Mucosa of rectum (tissue), 2 donors: ENCODE measurements around the gene CCDC57.

Experiments used
- H3K27ac ChIP-seq, 2 donors: one replicate each; pipeline ENCODE4 v1.7.0; 2013; ENCODE audit warnings: inconsistent platforms in 2 of 2, low read depth in 2 of 2, low read length in 2 of 2
- H3K27me3 ChIP-seq, 2 donors: one replicate each; pipeline ENCODE4 v1.7.0; 2013; ENCODE audit warnings: low read length in 2 of 2; ENCODE audit not compliant: control insufficient read depth in 2 of 2, insufficient read depth in 2 of 2
- H3K36me3 ChIP-seq, 2 donors: one replicate each; pipeline ENCODE4 v1.7.0; 2013; ENCODE audit warnings: low read length in 2 of 2; ENCODE audit not compliant: control insufficient read depth in 2 of 2, insufficient read depth in 2 of 2
- H3K4me1 ChIP-seq, 2 donors: one replicate each; pipeline ENCODE4 v1.7.0; 2013; ENCODE audit warnings: low read length in 2 of 2, mild to moderate bottlenecking in 1 of 2; ENCODE audit not compliant: control insufficient read depth in 2 of 2, insufficient read depth in 2 of 2
- H3K4me3 ChIP-seq, 2 donors: one replicate each; pipeline ENCODE4 v1.7.0; 2013; ENCODE audit warnings: low read length in 2 of 2
- H3K9ac ChIP-seq, 2 donors: one replicate each; pipeline ENCODE4 v1.7.0; 2013; ENCODE audit warnings: low read length in 2 of 2, low read depth in 1 of 2, mild to moderate bottlenecking in 1 of 2
- H3K9me3 ChIP-seq, 2 donors: one replicate each; pipeline ENCODE4 v1.7.0; 2013; ENCODE audit warnings: low read length in 2 of 2; ENCODE audit not compliant: control insufficient read depth in 2 of 2
- donor health status: healthy.
- donor health status: Normal muscosa, but diverticular disease.

The CCDC57 gene

DNA sequence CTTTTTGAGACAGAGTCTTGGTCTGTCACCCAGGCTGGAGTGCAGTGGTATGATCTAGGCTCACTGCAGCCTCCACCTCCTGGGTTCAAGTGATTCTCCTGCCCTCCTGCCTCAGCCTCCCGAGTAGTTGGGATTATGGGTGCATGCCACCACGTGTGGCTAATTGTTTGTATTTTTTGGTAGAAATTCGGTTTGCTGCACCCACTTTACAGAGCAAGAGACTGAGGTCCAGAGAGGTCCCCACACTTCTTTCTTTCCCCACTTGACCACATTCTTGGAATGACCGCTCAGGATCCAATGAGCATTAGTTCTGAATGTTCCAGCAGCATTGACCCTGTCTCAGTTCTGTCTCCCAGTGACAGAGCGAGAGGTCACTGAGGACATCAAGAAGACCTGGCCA is 10.9 kb upstream of the CCDC57 start:
- H3K9ac ChIP-seq: no peak overlapping the region
- no peaks in the 10 kb centered on the region for H3K9me3 ChIP-seq
- H3K4me3 ChIP-seq: no peak overlapping the region
- H3K4me1 ChIP-seq: peaks cover 2 to 6% of the 10 kb centered on the region in 2 donors
- H3K27ac ChIP-seq: no peak overlapping the region
- no peaks in the 10 kb centered on the region for H3K36me3 ChIP-seq
- no peaks in the 10 kb centered on the region for H3K27me3 ChIP-seq

DNA sequence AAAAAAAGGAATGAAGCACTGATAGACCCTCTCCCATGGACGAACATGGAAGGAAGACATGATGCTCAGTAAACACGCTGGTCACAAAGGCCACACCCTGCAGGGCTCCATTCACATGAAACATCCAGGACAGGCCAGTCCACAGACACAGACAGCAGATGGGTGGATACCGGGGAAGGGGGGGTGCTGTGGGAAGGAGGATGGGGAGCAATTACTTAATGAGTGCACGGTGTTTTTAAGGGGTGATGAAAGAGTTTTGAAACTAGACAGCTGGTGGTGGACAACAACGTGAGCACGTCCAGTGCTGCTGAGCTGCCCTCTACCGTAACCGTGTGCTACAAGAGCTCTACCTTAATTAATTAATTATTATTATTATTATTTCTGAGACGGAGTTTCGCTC is 10.2 kb upstream of the CCDC57 start:
- Histone ChIP-seq H3K27ac (no peak overlapping the region), H3K4me1 (peaks cover 0 to 4% of the 10 kb centered on the region in 2 donors), H3K9me3 (no peaks in the 10 kb centered on the region), H3K9ac (no peak overlapping the region), H3K36me3 (no peaks in the 10 kb centered on the region), H3K27me3 (no peaks in the 10 kb centered on the region), H3K4me3 (no peak overlapping the region)

DNA sequence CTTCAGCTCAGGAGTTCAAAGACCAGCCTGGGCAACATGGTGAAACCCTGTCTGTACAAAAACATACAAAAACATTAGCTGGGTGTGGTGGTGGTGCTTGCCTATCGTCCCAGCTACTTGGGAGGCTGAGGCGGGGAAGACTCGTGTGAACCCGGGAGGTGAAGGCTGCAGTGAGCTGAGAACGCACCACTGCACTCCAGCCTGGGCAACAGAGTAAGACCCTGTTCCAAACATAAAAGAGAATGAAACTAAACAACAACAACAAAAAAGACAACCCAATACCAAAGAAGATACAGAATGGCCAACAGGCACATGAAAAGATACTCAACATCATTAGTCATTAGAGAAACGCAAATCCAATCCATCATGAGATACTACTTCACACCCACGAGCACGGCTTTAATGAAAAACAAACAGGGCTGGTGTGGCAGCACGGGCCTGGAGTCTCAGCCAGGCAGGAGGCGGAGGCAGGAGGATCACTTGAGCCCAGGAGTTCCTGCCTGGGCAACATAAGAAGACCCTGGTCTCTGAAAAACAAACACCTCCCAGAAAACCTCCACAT is 8.8 kb upstream of the CCDC57 start:
- H3K27ac ChIP-seq: no peak overlapping the region
- H3K4me1 ChIP-seq: peaks cover 11 to 13% of the 10 kb centered on the region in 2 donors
- H3K9me3 ChIP-seq: no peaks in the 10 kb centered on the region
- no peaks in the 10 kb centered on the region for H3K36me3 ChIP-seq
- no peaks in the 10 kb centered on the region for H3K27me3 ChIP-seq
- no peak overlapping the region for H3K9ac ChIP-seq
- H3K4me3 ChIP-seq: no peak overlapping the region

DNA sequence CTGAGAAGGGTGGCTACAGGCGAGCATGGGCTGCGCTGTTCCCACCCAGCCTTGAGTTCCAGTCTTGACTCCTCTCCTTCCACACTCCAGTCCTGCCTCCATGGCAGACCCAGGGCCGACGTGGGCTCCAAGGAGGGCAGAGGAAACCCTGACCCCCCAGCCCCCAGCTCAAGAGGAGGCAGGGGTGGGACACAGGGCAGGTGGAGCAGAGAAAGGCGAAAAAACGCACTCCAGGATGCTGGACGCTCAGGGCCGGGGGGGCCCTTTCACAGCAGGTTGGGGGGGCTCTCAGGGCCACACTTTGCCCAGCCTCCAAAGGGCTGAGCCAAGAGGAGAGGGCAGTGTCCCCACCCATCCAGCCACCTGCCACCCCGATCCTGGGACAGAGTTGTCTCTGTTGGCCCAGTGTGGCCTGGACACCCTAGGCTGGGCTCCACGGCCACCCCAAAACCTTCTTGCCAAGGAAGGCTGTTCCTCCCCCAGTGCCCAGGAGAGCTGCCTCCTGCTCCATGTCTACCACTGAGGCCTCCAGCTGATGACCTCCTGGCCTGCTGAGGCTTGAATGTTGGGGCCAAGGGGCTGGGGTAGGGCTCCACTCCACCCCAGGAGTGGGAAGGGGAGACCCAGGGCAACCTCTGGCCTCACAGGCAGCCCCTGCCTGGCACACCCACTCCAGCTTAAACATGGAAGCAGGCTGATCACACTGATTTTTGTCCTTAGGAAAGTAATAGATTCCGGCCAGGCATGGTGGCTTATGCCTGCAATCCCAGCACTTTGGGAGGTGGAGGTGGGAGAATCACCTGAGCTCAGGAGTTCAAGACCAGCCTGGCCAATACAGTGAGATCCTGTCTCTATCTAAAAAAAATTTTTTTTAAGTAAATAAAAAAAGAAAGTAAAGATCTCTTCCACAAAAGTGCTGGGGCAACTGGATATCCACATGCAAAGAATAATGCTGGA is 7.4 kb upstream of the CCDC57 start:
- Histone ChIP-seq H3K9ac (no peak overlapping the region), H3K4me3 (no peak overlapping the region), H3K9me3 (no peaks in the 10 kb centered on the region), H3K27me3 (no peaks in the 10 kb centered on the region), H3K36me3 (no peaks in the 10 kb centered on the region), H3K27ac (no peak overlapping the region), H3K4me1 (peaks cover 24% of the 10 kb centered on the region in 2 donors)

DNA sequence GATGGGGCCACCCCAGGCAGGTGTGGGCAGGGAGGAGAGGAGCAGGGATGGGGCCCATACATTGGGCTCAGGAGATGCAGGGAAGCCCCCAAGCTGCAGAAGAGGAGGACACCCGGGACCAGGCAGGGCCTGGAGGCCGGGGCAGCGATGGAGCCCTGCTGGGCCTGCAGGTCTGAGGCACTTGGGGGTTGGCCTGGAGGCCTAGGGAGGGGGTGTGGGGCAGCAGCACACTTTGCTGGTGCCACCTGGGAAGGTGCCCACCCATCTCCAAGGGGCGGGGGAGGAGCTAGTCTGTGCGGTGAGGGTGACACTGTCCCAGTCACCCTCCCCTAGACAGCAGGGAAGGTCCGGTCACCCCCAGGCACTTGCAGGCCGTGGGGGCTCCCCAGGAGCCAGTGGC is 6.4 kb upstream of the CCDC57 start:
- no peaks in the 10 kb centered on the region for H3K9me3 ChIP-seq

DNA sequence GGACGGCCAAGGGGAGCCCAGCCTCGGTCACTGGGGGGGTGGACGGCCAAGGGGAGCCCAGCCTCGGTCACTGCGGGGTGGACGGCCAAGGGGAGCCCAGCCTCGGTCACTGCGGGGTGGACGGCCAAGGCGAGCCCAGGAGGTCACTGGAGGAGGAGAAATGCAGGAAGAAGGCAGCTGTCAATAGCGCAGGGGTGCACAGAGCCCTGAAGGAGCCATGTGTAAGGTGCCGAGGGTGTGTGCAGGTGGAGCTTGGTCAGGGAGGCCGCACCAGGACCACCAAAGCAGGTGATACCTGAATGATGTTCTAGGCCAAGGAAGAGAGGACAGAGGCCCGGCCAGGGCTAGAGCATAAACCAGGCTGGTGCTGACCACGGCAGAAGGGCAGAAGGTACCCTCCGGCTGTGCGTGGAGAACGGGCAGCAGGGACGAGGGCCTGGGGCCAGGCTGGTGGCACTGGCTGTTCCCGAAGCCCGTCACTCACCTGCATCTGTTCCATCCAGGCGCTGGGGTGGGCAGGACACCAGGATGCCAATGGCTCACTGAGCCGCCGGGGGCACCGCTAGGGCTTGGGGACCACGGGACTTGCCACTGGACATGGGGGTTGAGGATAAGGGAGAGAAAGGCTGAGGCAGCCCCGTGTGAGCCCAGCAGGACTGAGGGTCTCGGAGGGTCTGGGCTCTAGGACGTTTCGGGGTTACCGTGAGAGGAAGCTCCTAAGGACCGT is 5.9 kb upstream of the CCDC57 start:
- Histone ChIP-seq H3K4me3 (no peak overlapping the region), H3K9ac (no peak overlapping the region), H3K36me3 (no peaks in the 10 kb centered on the region), H3K27ac (peak overlapping the region in 1 of 2 donors; percentile 91), H3K27me3 (no peaks in the 10 kb centered on the region), H3K4me1 (peaks cover 26 to 28% of the 10 kb centered on the region in 2 donors), H3K9me3 (no peaks in the 10 kb centered on the region)

More for the DNA sequence above, 6.4 kb upstream of the CCDC57 start:
- no peak overlapping the region for H3K4me3 ChIP-seq
- no peak overlapping the region for H3K27ac ChIP-seq
- no peaks in the 10 kb centered on the region for H3K36me3 ChIP-seq
- no peak overlapping the region for H3K9ac ChIP-seq
- no peaks in the 10 kb centered on the region for H3K27me3 ChIP-seq
- peaks cover 24 to 27% of the 10 kb centered on the region in 2 donors for H3K4me1 ChIP-seq

DNA sequence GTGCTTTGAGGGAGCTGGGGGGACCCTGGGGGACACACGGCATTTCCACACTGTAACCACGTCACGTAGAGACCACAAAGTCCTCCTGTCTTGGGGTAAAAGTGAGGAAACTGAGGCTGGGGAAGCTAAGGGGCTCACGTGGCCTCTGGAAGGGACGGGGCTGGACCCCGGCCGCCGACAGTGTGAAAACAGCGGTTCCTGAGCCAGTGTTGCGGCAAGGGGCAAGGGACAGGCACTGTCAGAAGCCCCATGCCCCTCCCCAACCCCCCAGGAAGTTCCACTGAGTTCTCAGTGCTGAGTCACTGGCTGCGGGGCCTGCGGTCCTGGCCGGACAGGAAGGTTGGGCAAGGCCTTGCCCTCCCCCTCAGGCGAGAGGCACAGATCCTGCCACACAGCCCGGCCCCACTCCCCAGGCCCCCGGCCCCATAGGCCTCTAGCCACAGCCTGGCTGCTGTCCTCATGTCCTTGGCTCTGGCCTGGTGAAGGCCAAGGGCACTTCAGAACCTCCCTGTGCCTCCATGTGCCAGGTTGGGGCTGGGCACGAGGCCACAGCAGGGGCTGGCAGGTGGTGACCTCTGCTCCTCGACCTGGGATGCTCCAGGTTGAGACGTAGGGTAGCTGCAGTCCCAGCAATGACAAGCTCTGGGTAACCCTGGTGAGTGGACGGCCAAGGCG is 5.0 kb upstream of the CCDC57 start:
- H3K27ac ChIP-seq: peak overlapping the region; percentile 83 to 91
- peak overlapping the region in 1 of 2 donors; percentile 51 for H3K9ac ChIP-seq
- peaks cover 28 to 33% of the 10 kb centered on the region in 2 donors for H3K4me1 ChIP-seq
- H3K9me3 ChIP-seq: no peaks in the 10 kb centered on the region
- H3K4me3 ChIP-seq: no peak overlapping the region
- H3K27me3 ChIP-seq: no peaks in the 10 kb centered on the region
- H3K36me3 ChIP-seq: no peaks in the 10 kb centered on the region

DNA sequence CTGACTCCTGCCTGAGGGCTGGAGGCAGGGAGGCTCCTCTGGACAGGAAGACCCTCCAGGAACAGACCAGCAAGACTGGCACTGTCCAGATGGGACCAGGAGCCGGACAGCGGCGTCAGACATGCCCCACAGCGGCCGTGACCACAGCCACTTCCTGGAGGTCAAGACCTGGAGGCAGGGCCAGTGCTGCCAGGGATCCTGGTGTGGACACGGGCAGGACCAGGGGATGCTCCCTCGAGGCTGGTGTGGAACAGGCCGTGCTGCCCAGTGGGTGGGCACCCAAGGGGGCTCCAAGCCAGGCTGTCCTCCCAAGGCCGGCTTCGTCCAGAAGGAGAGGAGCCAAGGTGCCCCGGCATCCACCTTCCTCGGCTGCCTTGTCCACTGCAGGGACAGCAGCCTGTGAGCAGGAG is 4.5 kb upstream of the CCDC57 start:
- H3K27ac ChIP-seq: peak overlapping the region; percentile 83 to 91
- H3K4me1 ChIP-seq: peaks cover 28 to 33% of the 10 kb centered on the region in 2 donors
- H3K27me3 ChIP-seq: no peaks in the 10 kb centered on the region
- no peaks in the 10 kb centered on the region for H3K36me3 ChIP-seq
- H3K4me3 ChIP-seq: no peak overlapping the region
- no peaks in the 10 kb centered on the region for H3K9me3 ChIP-seq
- H3K9ac ChIP-seq: peak overlapping the region; percentile 51 to 56

DNA sequence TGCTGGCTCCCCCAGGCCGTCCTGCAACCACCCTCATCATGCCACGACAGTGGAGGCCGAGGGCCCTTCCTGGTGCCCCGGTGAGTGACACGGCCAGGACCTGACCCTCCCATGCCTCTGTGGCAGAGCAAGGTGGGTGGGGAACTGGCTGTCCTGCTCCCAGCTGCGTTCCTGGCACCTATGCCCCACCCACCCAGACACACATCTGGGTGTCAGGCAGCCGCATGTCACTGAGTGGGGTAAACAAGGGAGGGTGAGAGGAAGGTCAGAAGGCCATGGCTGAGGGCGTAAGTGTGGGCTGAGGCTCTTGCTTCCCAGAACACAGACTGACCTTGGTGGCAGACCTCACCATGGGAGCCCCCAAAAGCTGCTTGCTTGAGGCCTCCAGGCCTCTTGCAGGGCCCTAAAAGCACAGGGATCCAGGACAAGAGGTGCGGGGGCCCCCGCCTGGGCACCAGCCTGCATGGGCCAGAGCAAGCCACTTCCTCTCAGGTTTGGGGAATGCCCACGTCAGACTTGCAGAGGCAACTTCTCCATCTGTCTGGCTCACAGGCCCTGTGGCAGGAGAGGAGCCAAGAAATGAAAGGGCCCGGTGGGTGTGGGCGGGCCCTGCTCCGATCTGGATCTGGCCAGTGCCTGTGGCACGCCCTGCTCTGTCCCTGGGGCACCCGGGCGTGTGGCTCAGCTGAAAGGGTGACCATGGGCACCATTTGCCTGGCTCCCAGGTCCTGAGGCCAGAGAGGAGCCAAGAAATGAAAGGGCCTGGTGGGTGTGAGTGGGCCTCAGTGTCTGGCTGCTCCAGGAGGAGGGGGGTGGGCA is 3.9 kb upstream of the CCDC57 start:
- Histone ChIP-seq H3K4me1 (peaks cover 34 to 37% of the 10 kb centered on the region in 2 donors), H3K27ac (peak overlapping the region; percentile 83 to 91), H3K9me3 (no peaks in the 10 kb centered on the region), H3K9ac (peak overlapping the region; percentile 51 to 56), H3K27me3 (no peaks in the 10 kb centered on the region), H3K4me3 (no peak overlapping the region), H3K36me3 (no peaks in the 10 kb centered on the region)
